IMR-90 (cell line): ENCODE data around the gene SWAP70. TPM values are rescaled to one million over a fixed set of nuclear protein-coding genes. Genes with fewer than 3 reads are reported as not detected.

ENCODE experiments used
- ATAC-seq: fragments of 200-7000 bp; cut with Tn5 transposase; 2 replicates; pipeline ENCODE4 v1.9.1; 2020; ENCODE audit warnings: low read depth, mild to moderate bottlenecking, moderate library complexity
- BruUV-seq: library from RNA; stranded (reverse); fragments of 400-500 nt; replicated peaks from 2 replicates; lab custom pipeline; 2021; lab: Mats Ljungman, UMichigan
- CTCF ChIA-PET: fragments of 300-600 bp; formaldehyde crosslinking; extraction: SDS; loops from one replicate; lab custom pipeline; 2021; ENCODE audit warnings: antibody characterized with exemption; lab: Yijun Ruan, JAX
- POLR2A ChIA-PET: fragments of 300-600 bp; sonication (Branson Sonifier 250); formaldehyde crosslinking; loops from one replicate; lab custom pipeline; 2022; ENCODE audit warnings: antibody characterized with exemption; ENCODE audit not compliant: unreplicated experiment; lab: Charles Lee
- DNase-seq: peaks from one replicate; pipeline ENCODE4 v3.0.0; 2013
- H2AFZ ChIP-seq: replicated peaks from 2 replicates; pipeline ENCODE3; 2013; ENCODE audit warnings: low read length, mild to moderate bottlenecking; ENCODE audit not compliant: poor library complexity
- H2AK5ac ChIP-seq: 2 replicates; pipeline ENCODE4 v1.6.1; 2013; ENCODE audit warnings: low read depth, low read length, inconsistent platforms
- H2AK9ac ChIP-seq: replicated peaks from 2 replicates; pipeline ENCODE3; 2013; ENCODE audit warnings: mild to moderate bottlenecking, low read depth, low read length, moderate library complexity; ENCODE audit not compliant: poor library complexity
- H2BK120ac ChIP-seq: 2 replicates; pipeline ENCODE4 v1.6.1; 2013; ENCODE audit warnings: low read depth, low read length, inconsistent platforms
- H2BK15ac ChIP-seq: 3 replicates; pipeline ENCODE4 v1.6.1; 2013; ENCODE audit warnings: low read depth, low read length, inconsistent platforms
- H2BK20ac ChIP-seq: 2 replicates; pipeline ENCODE4 v1.6.1; 2013; ENCODE audit warnings: low read depth, mild to moderate bottlenecking, inconsistent platforms, low read length, moderate library complexity
- H2BK5ac ChIP-seq: 2 replicates; pipeline ENCODE4 v1.6.1; 2013; ENCODE audit warnings: mild to moderate bottlenecking, low read depth, low read length, inconsistent platforms; ENCODE audit not compliant: poor library complexity, severe bottlenecking
- H3K14ac ChIP-seq: replicated peaks from 2 replicates; pipeline ENCODE4 v1.6.1; 2013; ENCODE audit warnings: low read depth, low read length, inconsistent platforms
- H3K18ac ChIP-seq: 2 replicates; pipeline ENCODE4 v1.6.1; 2013; ENCODE audit warnings: low read depth, low read length, control low read depth
- H3K23ac ChIP-seq: 2 replicates; pipeline ENCODE4 v1.6.1; 2013; ENCODE audit warnings: low read depth, low read length, inconsistent platforms
- H3K27ac ChIP-seq: 2 replicates; pipeline ENCODE4 v1.5.1; 2013; ENCODE audit warnings: mild to moderate bottlenecking, control low read depth, low read length; ENCODE audit not compliant: insufficient read depth
- H3K27me3 ChIP-seq: 2 replicates; pipeline ENCODE4 v1.6.1; 2013; ENCODE audit warnings: low read length; ENCODE audit not compliant: control insufficient read depth, insufficient read depth
- H3K36me3 ChIP-seq: 2 replicates; pipeline ENCODE4 v1.6.1; 2013; ENCODE audit warnings: low read length, mixed read lengths; ENCODE audit not compliant: control insufficient read depth, insufficient read depth
- H3K4ac ChIP-seq: 2 replicates; pipeline ENCODE4 v1.6.1; 2013; ENCODE audit warnings: low read depth, low read length, inconsistent platforms
- H3K4me1 ChIP-seq: 2 replicates; pipeline ENCODE4 v1.6.1; 2013; ENCODE audit warnings: low read length, mixed read lengths; ENCODE audit not compliant: control insufficient read depth, insufficient read depth
- H3K4me2 ChIP-seq: 2 replicates; pipeline ENCODE4 v1.6.1; 2013; ENCODE audit warnings: low read depth, mild to moderate bottlenecking, control low read depth, low read length, moderate library complexity
- H3K4me3 ChIP-seq: 2 replicates; pipeline ENCODE4 v1.5.1; 2013; ENCODE audit warnings: low read depth, mild to moderate bottlenecking, control low read depth, low read length, moderate library complexity; ENCODE audit not compliant: insufficient read depth
- H3K56ac ChIP-seq: 2 replicates; pipeline ENCODE4 v1.6.1; 2013; ENCODE audit warnings: low read length, inconsistent platforms; ENCODE audit not compliant: insufficient read depth; ENCODE audit errors: extremely low read depth
- H3K79me1 ChIP-seq, 2 experiments: 2 replicates each; pipeline ENCODE4 v1.6.1; 2013; ENCODE audit warnings: low read length in 2 of 2, inconsistent platforms in 1 of 2, low read depth in 1 of 2
- H3K9ac ChIP-seq: 2 replicates; pipeline ENCODE4 v1.6.1; 2013; ENCODE audit warnings: low read depth, low read length, control low read depth
- H3K9me1 ChIP-seq: 2 replicates; pipeline ENCODE4 v1.6.1; 2013; ENCODE audit warnings: low read length, inconsistent platforms; ENCODE audit not compliant: insufficient read depth
- H3K9me3 ChIP-seq: 2 replicates; pipeline ENCODE4 v1.6.1; 2013; ENCODE audit warnings: low read length; ENCODE audit not compliant: control insufficient read depth, insufficient read depth
- H4K20me1 ChIP-seq: 2 replicates; pipeline ENCODE4 v1.6.1; 2013; ENCODE audit warnings: low read length, inconsistent platforms; ENCODE audit not compliant: insufficient read depth
- H4K5ac ChIP-seq: 2 replicates; pipeline ENCODE4 v1.6.1; 2013; ENCODE audit warnings: mild to moderate bottlenecking, low read depth, low read length, control low read depth
- H4K8ac ChIP-seq, 2 experiments: 2 replicates each; pipeline ENCODE4 v1.6.1; 2013; ENCODE audit warnings: low read depth in 2 of 2, low read length in 2 of 2, control low read depth in 1 of 2, inconsistent platforms in 1 of 2
- H4K91ac ChIP-seq: 2 replicates; pipeline ENCODE4 v1.6.1; 2013; ENCODE audit warnings: low read depth, low read length, inconsistent platforms; ENCODE audit not compliant: insufficient read depth
- BHLHE40 ChIP-seq: fragments of 150-350 bp; IDR thresholded peaks from 2 replicates; pipeline ENCODE4 v1.6.1; 2016; ENCODE audit warnings: mild to moderate bottlenecking, low read depth, low read length
- CEBPB ChIP-seq: IDR thresholded peaks from 2 replicates; pipeline ENCODE4 v1.6.1; 2012; ENCODE audit warnings: low read depth, low read length, improper control_type of control experiment
- CHD1 ChIP-seq: IDR thresholded peaks from 2 replicates; pipeline ENCODE4 v1.6.1; 2012; ENCODE audit warnings: low read depth, low read length, improper control_type of control experiment
- CTCF ChIP-seq: conservative IDR thresholded peaks from 2 replicates; pipeline ENCODE4 v1.5.1; 2012; ENCODE audit warnings: mild to moderate bottlenecking, low read depth, low read length, improper control_type of control experiment
- ELK1 ChIP-seq: fragments of 150-350 bp; IDR thresholded peaks from 2 replicates; pipeline ENCODE4 v1.6.1; 2016; ENCODE audit warnings: low read depth, mild to moderate bottlenecking, low read length, moderate library complexity, borderline replicate concordance
- FOS ChIP-seq: fragments of 150-350 bp; IDR thresholded peaks from 2 replicates; pipeline ENCODE4 v1.6.1; 2016; ENCODE audit warnings: low read depth, low read length
- MAFK ChIP-seq: IDR thresholded peaks from 2 replicates; pipeline ENCODE4 v1.6.1; 2012; ENCODE audit warnings: low read depth, low read length, improper control_type of control experiment
- MAZ ChIP-seq: IDR thresholded peaks from 2 replicates; pipeline ENCODE4 v1.6.1; 2012; ENCODE audit warnings: low read depth, mild to moderate bottlenecking, low read length, improper control_type of control experiment, moderate library complexity, borderline replicate concordance
- MXI1 ChIP-seq: IDR thresholded peaks from 2 replicates; pipeline ENCODE4 v1.6.1; 2012; ENCODE audit warnings: low read depth, mild to moderate bottlenecking, low read length, moderate library complexity, borderline replicate concordance
- NFE2L2 ChIP-seq: fragments of 150-350 bp; IDR thresholded peaks from 2 replicates; pipeline ENCODE4 v1.6.1; 2016; ENCODE audit warnings: low read depth, mild to moderate bottlenecking, low read length
- RAD21 ChIP-seq: IDR thresholded peaks from 2 replicates; pipeline ENCODE4 v1.6.1; 2012; ENCODE audit warnings: low read length, improper control_type of control experiment
- RCOR1 ChIP-seq: IDR thresholded peaks from 2 replicates; pipeline ENCODE4 v1.6.1; 2012; ENCODE audit warnings: mild to moderate bottlenecking, low read length, improper control_type of control experiment; ENCODE audit not compliant: insufficient replicate concordance
- RFX5 ChIP-seq: IDR thresholded peaks from 2 replicates; pipeline ENCODE4 v1.8.0; 2012; ENCODE audit warnings: low read depth, mild to moderate bottlenecking, low read length, moderate library complexity
- SMC3 ChIP-seq: fragments of 150-350 bp; IDR thresholded peaks from 2 replicates; pipeline ENCODE4 v1.6.1; 2016; ENCODE audit warnings: low read depth, mild to moderate bottlenecking, antibody characterized with exemption, low read length, moderate library complexity
- WGBS, 2 experiments: methylation state at CpG; one replicate each; pipeline versions ENCODE4 v1.1.5 to v1.1.7; 2013; ENCODE audit warnings: missing lambda C conversion rate in 2 of 2; ENCODE audit not compliant: insufficient read length in 1 of 2; ENCODE audit errors: extremely low coverage in 2 of 2; 5-methylcytosine and 5-hydroxymethylcytosine counted together
- dilution Hi-C: fragments of 300-500 bp; cut with HindIII; formaldehyde crosslinking; loops from one replicate; pipeline ENCODE4 v1.14.3; 2018; ENCODE audit warnings: low sequenced_read_pairs; ENCODE audit not compliant: unreplicated experiment
- in situ Hi-C: fragments of 300-500 bp; cut with MboI; formaldehyde crosslinking; loops from 3 replicates; pipeline ENCODE4 v1.14.3; 2019; ENCODE audit warnings: low sequenced_read_pairs, inconsistent platforms, mixed read lengths
- intact Hi-C: fragments of 100-400 bp; cut with micrococcal nuclease; formaldehyde crosslinking; loops from 2 replicates; pipeline ENCODE4 v1.10.0; 2022
- polyA plus RNA-seq, 3 experiments: library from polyadenylated mRNA; depleted of rRNA; stranded (reverse); fragments of >200 nt; gene quantifications; 2 replicates each; pipeline ENCODE4 v1.2.3, GENCODE V29; 2012; ENCODE audit warnings: low replicate concordance in 1 of 3
- total RNA-seq: library from RNA; depleted of rRNA; stranded (reverse); fragments of >200 nt; gene quantifications from 2 replicates; pipeline ENCODE4 v1.2.3, GENCODE V29; 2012

The SWAP70 gene
- total and polyA plus RNA-seq, 2 of the 4 experiments (the other 2 are of a cell fraction) = 15.5 to 19.9 TPM

GRCh38 chr11:9703280-9703679 is 39.4 kb downstream of the SWAP70 start:
- Histone ChIP-seq H3K9me3 (no peaks in the 10 kb centered on the region), H2BK5ac (no peak overlapping the region), H3K56ac (no peak overlapping the region), H3K4me3 (no peak overlapping the region), H3K4ac (no peak overlapping the region), H3K18ac (no peak overlapping the region), H3K14ac (no peak overlapping the region), H3K36me3 (0 out of 2 replicates have a peak, but pooled peaks cover 2% of the 10 kb centered on the region), H3K9ac (no peak overlapping the region), H3K23ac (no peak overlapping the region), H4K8ac (no peak overlapping the region), H3K27me3 (no peaks in the 10 kb centered on the region), H2BK15ac (no peak overlapping the region), H4K20me1 (peaks cover 23% of the 10 kb centered on the region; the same call in 1 of the 2 replicates), H2AK9ac (no peak overlapping the region), H4K5ac (no peak overlapping the region), H2BK20ac (no peak overlapping the region), H3K27ac (no peak overlapping the region), H3K9me1 (peaks cover 12% of the 10 kb centered on the region), H2AK5ac (no peak overlapping the region), H4K91ac (no peak overlapping the region), H2BK120ac (no peak overlapping the region), H2AFZ (no peak overlapping the region), H3K4me2 (no peak overlapping the region), H3K4me1 (peaks cover 7% of the 10 kb centered on the region; the same call in 1 of the 2 replicates), H3K79me1 (peaks cover 25 to 67% of the 10 kb centered on the region in 2 experiments)
- DNase-seq (no peak), ATAC-seq (no peak)
- POLR2A ChIA-PET = no interaction called here
- no TSS peak for BruUV-seq
- dilution Hi-C loops (no loop called here), in situ Hi-C loops (no loop called here), intact Hi-C loops (no loop called here)
- TF ChIP-seq CHD1 = no peak
- no peak for TF ChIP-seq NFE2L2
- TF ChIP-seq CEBPB = no peak
- no peak for TF ChIP-seq RAD21
- no peak for TF ChIP-seq MXI1
- TF ChIP-seq RFX5 = no peak
- no peak for TF ChIP-seq BHLHE40
- TF ChIP-seq RCOR1 = no peak
- TF ChIP-seq SMC3 = no peak
- no peak for TF ChIP-seq CTCF
- no peak for TF ChIP-seq ELK1
- no peak for TF ChIP-seq FOS
- TF ChIP-seq MAFK = no peak
- no peak for TF ChIP-seq MAZ
- CTCF ChIA-PET = no interaction called here
- 79% methylated on average over 2 of the region's 6 CpGs; no CpG with 5 or more reads in 1 of the 2 experiments for WGBS, 2 experiments
